ENCODE data around the gene SH2D2A.

- TF ChIP-seq CTCF (IDR thresholded peaks at IDR 0.05; ENCODE audit: poor library complexity) (no peak), EZH2 (IDR thresholded peaks at IDR 0.05; ENCODE audit: borderline replicate concordance) (no peak)
Measured at GRCh38 chr1:156816561-156817328, at the start of gene SH2D2A.
